ENCODE results near the gene P4HA1.
"Not testable (repeated sequence)": the region's sequence is repeated elsewhere in the genome, so short reads cannot be mapped to it uniquely, and the experiment has no call there.

The P4HA1 gene

GRCh38 chr10:73032536-73032935 is 64.1 kb downstream of the P4HA1 start:
- H3K4me3 ChIP-seq (ENCODE audit: control insufficient read depth, low read depth, low read length): no peak overlapping the region
- DNase-seq (ENCODE audit: low read depth): no peak
- no peak for TF ChIP-seq CTCF (conservative IDR thresholded peaks at IDR 0.05; ENCODE audit: control insufficient read depth, insufficient read depth, low read depth, low read length)

- H3K4me3 ChIP-seq (ENCODE audit: control insufficient read depth, low read depth, low read length): not testable (repeated sequence)
Observed at GRCh38 chr10:73026623-73027022, 70.0 kb downstream of the P4HA1 start.

GRCh38 chr10:73023455-73024070 is 73.1 kb downstream of the P4HA1 start:
- H3K4me3 ChIP-seq (ENCODE audit: control insufficient read depth, low read depth, low read length); DNase-seq (ENCODE audit: low read depth): not testable (repeated sequence)

More at GRCh38 chr10:73026623-73027022, 70.0 kb downstream of the P4HA1 start:
- DNase-seq (ENCODE audit: low read depth): not testable (repeated sequence)

- DNase-seq (ENCODE audit: low read depth); H3K4me3 ChIP-seq (ENCODE audit: control insufficient read depth, low read depth, low read length): not testable (repeated sequence)
Observed at GRCh38 chr10:73022961-73023360, 73.7 kb downstream of the P4HA1 start.

- not testable (repeated sequence) for H3K4me3 ChIP-seq (ENCODE audit: control insufficient read depth, low read depth, low read length); DNase-seq (ENCODE audit: low read depth)
Observed at GRCh38 chr10:73021538-73022164, 75.0 kb downstream of the P4HA1 start.

GRCh38 chr10:73021050-73021449 is 75.6 kb downstream of the P4HA1 start:
- no peak for TF ChIP-seq CTCF (conservative IDR thresholded peaks at IDR 0.05; ENCODE audit: control insufficient read depth, insufficient read depth, low read depth, low read length)
- H3K4me3 ChIP-seq (ENCODE audit: control insufficient read depth, low read depth, low read length): no peak overlapping the region
- no peak for DNase-seq (ENCODE audit: low read depth)

- H3K4me3 ChIP-seq (ENCODE audit: control insufficient read depth, low read depth, low read length): no peak overlapping the region
- no peak for DNase-seq (ENCODE audit: low read depth)
Observed at GRCh38 chr10:73019100-73019499, 77.6 kb downstream of the P4HA1 start.

GRCh38 chr10:73018632-73019031 is 78.0 kb downstream of the P4HA1 start:
- no peak for DNase-seq (ENCODE audit: low read depth)
- no peak overlapping the region for H3K4me3 ChIP-seq (ENCODE audit: control insufficient read depth, low read depth, low read length)
- TF ChIP-seq CTCF (conservative IDR thresholded peaks at IDR 0.05; ENCODE audit: control insufficient read depth, insufficient read depth, low read depth, low read length): no peak

More at GRCh38 chr10:73019100-73019499, 77.6 kb downstream of the P4HA1 start:
- TF ChIP-seq CTCF (conservative IDR thresholded peaks at IDR 0.05; ENCODE audit: control insufficient read depth, insufficient read depth, low read depth, low read length): no peak

GRCh38 chr10:73017955-73018480 is 78.6 kb downstream of the P4HA1 start:
- TF ChIP-seq CTCF (conservative IDR thresholded peaks at IDR 0.05; ENCODE audit: control insufficient read depth, insufficient read depth, low read depth, low read length): no peak
- no peak overlapping the region for H3K4me3 ChIP-seq (ENCODE audit: control insufficient read depth, low read depth, low read length)
- DNase-seq (ENCODE audit: low read depth): no peak
